HepG2 (cell line): ENCODE results near the gene MAMDC2. TPM values are rescaled to one million over a fixed set of nuclear protein-coding genes. Genes with fewer than 3 reads are reported as not detected.

ENCODE experiments used
- ATAD3A ChIP-seq: sonication (generic); formaldehyde crosslinking; IDR thresholded peaks from 2 replicates; pipeline ENCODE4 v1.4.0; 2020; ENCODE audit warnings: missing genetic modification reagents
- DMTF1 ChIP-seq: sonication (generic); formaldehyde crosslinking; IDR thresholded peaks from 2 replicates; pipeline ENCODE4 v1.4.0; 2020; ENCODE audit warnings: mild to moderate bottlenecking, missing genetic modification reagents
- DR1 ChIP-seq: sonication (generic); formaldehyde crosslinking; IDR thresholded peaks from 2 replicates; pipeline ENCODE4 v1.8.0; 2021; ENCODE audit warnings: mild to moderate bottlenecking, missing genetic modification reagents, inconsistent platforms
- E2F1 ChIP-seq: sonication (generic); formaldehyde crosslinking; IDR thresholded peaks from 2 replicates; pipeline ENCODE4 v1.5.0; 2020; ENCODE audit warnings: missing genetic modification reagents
- EHMT2 ChIP-seq: fragments of 200-600 bp; sonication (generic); IDR thresholded peaks from 2 replicates; pipeline ENCODE4 v1.7.0; 2017; ENCODE audit warnings: antibody characterized with exemption, low read depth, low read length, borderline replicate concordance
- FOSL2 ChIP-seq: sonication (generic); formaldehyde crosslinking; IDR thresholded peaks from 2 replicates; pipeline ENCODE4 v1.4.0; 2020; ENCODE audit warnings: missing genetic modification reagents
- HINFP ChIP-seq: sonication (generic); formaldehyde crosslinking; IDR thresholded peaks from 2 replicates; pipeline ENCODE4 v1.4.0; 2020; ENCODE audit warnings: low read depth, mild to moderate bottlenecking, missing genetic modification reagents
- HNRNPK ChIP-seq: fragments of 200-400 bp; formaldehyde crosslinking; IDR thresholded peaks from 2 replicates; pipeline ENCODE4 v1.6.1; 2018; ENCODE audit warnings: low read length, low read depth, moderate library complexity, mild to moderate bottlenecking; ENCODE audit not compliant: poor library complexity, severe bottlenecking
- KDM5A ChIP-seq: fragments of 200-600 bp; sonication (generic); IDR thresholded peaks from 2 replicates; pipeline ENCODE4 v1.7.0; 2018; ENCODE audit warnings: antibody characterized with exemption, mild to moderate bottlenecking, low read length, borderline replicate concordance
- KLF6 ChIP-seq: IDR thresholded peaks from 2 replicates; pipeline ENCODE4 v1.8.0; 2016; ENCODE audit warnings: missing biosample characterization, missing genetic modification reagents
- MTA1 ChIP-seq: sonication (generic); formaldehyde crosslinking; IDR thresholded peaks from 2 replicates; pipeline ENCODE4 v1.4.0; 2020; ENCODE audit warnings: missing genetic modification reagents, mild to moderate bottlenecking, borderline replicate concordance
- PHF21A ChIP-seq: sonication (generic); formaldehyde crosslinking; IDR thresholded peaks from 2 replicates; pipeline ENCODE4 v1.5.0; 2020; ENCODE audit warnings: mild to moderate bottlenecking, missing genetic modification reagents
- POGK ChIP-seq: sonication (generic); formaldehyde crosslinking; conservative IDR thresholded peaks from 2 replicates; pipeline ENCODE4 v1.8.0; 2022; ENCODE audit warnings: mild to moderate bottlenecking, moderate library complexity, missing genetic modification reagents
- RFXANK ChIP-seq: IDR thresholded peaks from 2 replicates; pipeline ENCODE4 v1.6.1; 2016
- SETDB1 ChIP-seq: sonication (generic); formaldehyde crosslinking; IDR thresholded peaks from 2 replicates; pipeline ENCODE4 v1.5.1; 2020; ENCODE audit warnings: missing genetic modification reagents, mild to moderate bottlenecking, borderline replicate concordance
- SMARCC2 ChIP-seq: fragments of 450-650 bp; IDR thresholded peaks from 2 replicates; pipeline ENCODE4 v1.6.1; 2017; ENCODE audit warnings: antibody characterized with exemption, mild to moderate bottlenecking
- SPEN ChIP-seq: sonication (generic); formaldehyde crosslinking; IDR thresholded peaks from 2 replicates; pipeline ENCODE4 v1.5.1; 2020; ENCODE audit warnings: low read depth, mild to moderate bottlenecking, missing genetic modification reagents
- TGIF2 ChIP-seq: IDR thresholded peaks from 2 replicates; pipeline ENCODE4 v1.6.1; 2016; ENCODE audit warnings: control low read depth, missing compliant biosample characterization
- TSC22D2 ChIP-seq: sonication (generic); formaldehyde crosslinking; IDR thresholded peaks from 2 replicates; pipeline ENCODE4 v1.5.1; 2020; ENCODE audit warnings: missing genetic modification reagents, mild to moderate bottlenecking, borderline replicate concordance
- ZNF251 ChIP-seq: sonication (generic); formaldehyde crosslinking; IDR thresholded peaks from 2 replicates; pipeline ENCODE4 v1.9.0; 2021; ENCODE audit warnings: mild to moderate bottlenecking, missing genetic modification reagents
- ZNF350 ChIP-seq: sonication (generic); formaldehyde crosslinking; IDR thresholded peaks from 2 replicates; pipeline ENCODE4 v1.4.0; 2020; ENCODE audit warnings: mild to moderate bottlenecking, low read depth, missing genetic modification reagents, borderline replicate concordance
- ZNF556 ChIP-seq: sonication (generic); formaldehyde crosslinking; IDR thresholded peaks from 2 replicates; pipeline ENCODE4 v1.4.0; 2020; ENCODE audit warnings: mild to moderate bottlenecking, missing genetic modification reagents, borderline replicate concordance
- polyA plus RNA-seq, 8 experiments: library from polyadenylated mRNA; depleted of rRNA in 3 of 8; stranded (reverse) in 7 of 8; unstranded in 1 of 8; fragments of >200 nt; fragmentation: Illumina TruSeq in 4 of 8; extraction: Trizol in 4 of 8; gene quantifications; 2 replicates each; pipeline versions ENCODE4 v1.2.1 to v1.2.3, GENCODE V29; 2011 to 2016; ENCODE audit warnings: low read depth in 4 of 8, missing spikeins in 1 of 8, mixed read lengths in 1 of 8; ENCODE audit not compliant: insufficient read depth in 1 of 8
- total RNA-seq, 5 experiments: library from RNA; depleted of rRNA; stranded (reverse); fragments of >200 nt; fragmentation: Illumina TruSeq; extraction: Trizol; gene quantifications; 2 replicates each; pipeline ENCODE4 v1.2.3, GENCODE V29; 2016; ENCODE audit warnings: low read depth in 1 of 5

The MAMDC2 gene
- total and polyA plus RNA-seq, 2 of the 13 experiments (the other 11 are each of a cell fraction or from before 2014, with no cell fraction given): not detected

- TF ChIP-seq FOSL2 (CRISPR knock-in tag) (0 out of 2 replicates have a peak, but pooled peaks have one; percentile 4), ZNF350 (CRISPR knock-in tag) (peak; percentile 70; the same call in 1 of the 2 replicates), POGK (CRISPR knock-in tag) (peak; percentile 78), RFXANK (CRISPR knock-in tag) (no peak; the same call in 1 of the 2 replicates), ZNF556 (CRISPR knock-in tag) (peak; percentile 87), E2F1 (CRISPR knock-in tag) (peak; percentile 91), DMTF1 (CRISPR knock-in tag) (peak; percentile 86; the same call in 1 of the 2 replicates), SMARCC2 (no peak), ZNF251 (CRISPR knock-in tag) (no peak), SETDB1 (CRISPR knock-in tag) (no peak), MTA1 (CRISPR knock-in tag) (peak; percentile 96), EHMT2 (no peak), TSC22D2 (CRISPR knock-in tag) (no peak), ATAD3A (CRISPR knock-in tag) (no peak), SPEN (CRISPR knock-in tag) (peak; percentile 93), TGIF2 (CRISPR knock-in tag) (no peak), HINFP (CRISPR knock-in tag) (peak; percentile 62; the same call in 1 of the 2 replicates), DR1 (CRISPR knock-in tag) (peak; percentile 49; the same call in 1 of the 2 replicates), PHF21A (CRISPR knock-in tag) (peak; percentile 49; the same call in 1 of the 2 replicates), KLF6 (peak; percentile 89), HNRNPK (peak; percentile 76), KDM5A (peak; percentile 48; the same call in 1 of the 2 replicates)
Measured at GRCh38 chr9:70258692-70259511, 215.3 kb downstream of the MAMDC2 start, which contains the start of gene SMC5 (continued).
